ENCODE measurements around the gene SNTG2. TPM values are rescaled to one million over a fixed set of nuclear protein-coding genes. Genes with fewer than 3 reads are reported as not detected.

Gene SNTG2
- total and polyA plus RNA-seq, 2 donors (not counting 1 experiment from before 2014, with no cell fraction given): 0.06 TPM; not detected in 1

GRCh38 chr2:1295740-1296139, 345.1 kb downstream of the SNTG2 start:
- Histone ChIP-seq H3K4me3 (replicated peaks in 1 of 4; ENCODE audit: control extremely low read depth in 1 of 4, insufficient read depth in 1 of 4, low read depth in 3 of 4, low read length in 4 of 4) (no peak overlapping the region), H3K9me3 (ENCODE audit: control insufficient read depth, insufficient read depth, low read depth, low read length) (no peaks in the 10 kb centered on the region), H3K4me1 (ENCODE audit: control insufficient read depth, extremely low read depth, insufficient read depth, low read length) (no peaks in the 10 kb centered on the region), H3K4me2 (ENCODE audit: extremely low read depth, insufficient read depth, low read length) (no peak overlapping the region), H3K79me2 (ENCODE audit: control insufficient read depth, insufficient read depth, low read length) (no peaks in the 10 kb centered on the region), H3K36me3 (ENCODE audit: control insufficient read depth, insufficient read depth, low read length) (no peaks in the 10 kb centered on the region), H4K20me1 (ENCODE audit: control insufficient read depth, extremely low read depth, insufficient read depth, low read length) (no peaks in the 10 kb centered on the region), H3K27me3 (ENCODE audit: control insufficient read depth, insufficient read depth, low read length) (no peaks in the 10 kb centered on the region), H3K27ac (ENCODE audit: insufficient read depth, low read length) (no peak overlapping the region), H2AFZ (ENCODE audit: low read length) (no peak overlapping the region), H3K9ac (ENCODE audit: insufficient read depth, low read length) (no peak overlapping the region)
- TF ChIP-seq CTCF (conservative IDR thresholded peaks at IDR 0.05 in 1 of 2, IDR thresholded peaks at IDR 0.05 in 1 of 2; ENCODE audit: low read depth in 1 of 2, low read length in 2 of 2) (no peak), EZH2 (IDR thresholded peaks at IDR 0.05; ENCODE audit: low read length, missing control alignments) (no peak)
- no peak for DNase-seq (ENCODE audit: low read depth in 2 of 2)

GRCh38 chr2:1297372-1298159, 346.9 kb downstream of the SNTG2 start:
- Histone ChIP-seq H3K36me3 (ENCODE audit: control insufficient read depth, insufficient read depth, low read length) (no peaks in the 10 kb centered on the region), H3K27ac (ENCODE audit: insufficient read depth, low read length) (no peak overlapping the region), H3K79me2 (ENCODE audit: control insufficient read depth, insufficient read depth, low read length) (no peaks in the 10 kb centered on the region), H3K9me3 (ENCODE audit: control insufficient read depth, insufficient read depth, low read depth, low read length) (no peaks in the 10 kb centered on the region), H4K20me1 (ENCODE audit: control insufficient read depth, extremely low read depth, insufficient read depth, low read length) (no peaks in the 10 kb centered on the region), H3K4me1 (ENCODE audit: control insufficient read depth, extremely low read depth, insufficient read depth, low read length) (no peaks in the 10 kb centered on the region), H2AFZ (ENCODE audit: low read length) (no peak overlapping the region), H3K4me3 (replicated peaks in 1 of 4; ENCODE audit: control extremely low read depth in 1 of 4, insufficient read depth in 1 of 4, low read depth in 3 of 4, low read length in 4 of 4) (no peak overlapping the region), H3K9ac (ENCODE audit: insufficient read depth, low read length) (no peak overlapping the region), H3K4me2 (ENCODE audit: extremely low read depth, insufficient read depth, low read length) (no peak overlapping the region), H3K27me3 (ENCODE audit: control insufficient read depth, insufficient read depth, low read length) (no peaks in the 10 kb centered on the region)
- no peak for DNase-seq (ENCODE audit: low read depth in 2 of 2)
- no peak for TF ChIP-seq EZH2 (IDR thresholded peaks at IDR 0.05; ENCODE audit: low read length, missing control alignments)
- no peak for TF ChIP-seq CTCF (conservative IDR thresholded peaks at IDR 0.05 in 1 of 2, IDR thresholded peaks at IDR 0.05 in 1 of 2; ENCODE audit: low read depth in 1 of 2, low read length in 2 of 2)

- Histone ChIP-seq H3K36me3 (ENCODE audit: control insufficient read depth, insufficient read depth, low read length) (no peaks in the 10 kb centered on the region), H3K27ac (ENCODE audit: insufficient read depth, low read length) (no peak overlapping the region), H3K4me2 (ENCODE audit: extremely low read depth, insufficient read depth, low read length) (no peak overlapping the region), H4K20me1 (ENCODE audit: control insufficient read depth, extremely low read depth, insufficient read depth, low read length) (no peaks in the 10 kb centered on the region), H2AFZ (ENCODE audit: low read length) (no peak overlapping the region), H3K4me1 (ENCODE audit: control insufficient read depth, extremely low read depth, insufficient read depth, low read length) (no peaks in the 10 kb centered on the region), H3K79me2 (ENCODE audit: control insufficient read depth, insufficient read depth, low read length) (no peaks in the 10 kb centered on the region), H3K9ac (ENCODE audit: insufficient read depth, low read length) (no peak overlapping the region), H3K9me3 (ENCODE audit: control insufficient read depth, insufficient read depth, low read depth, low read length) (no peaks in the 10 kb centered on the region), H3K4me3 (replicated peaks in 1 of 4; ENCODE audit: control extremely low read depth in 1 of 4, insufficient read depth in 1 of 4, low read depth in 3 of 4, low read length in 4 of 4) (no peak overlapping the region), H3K27me3 (ENCODE audit: control insufficient read depth, insufficient read depth, low read length) (no peaks in the 10 kb centered on the region)
- no peak for DNase-seq (ENCODE audit: low read depth in 2 of 2)
- TF ChIP-seq CTCF (conservative IDR thresholded peaks at IDR 0.05 in 1 of 2, IDR thresholded peaks at IDR 0.05 in 1 of 2; ENCODE audit: low read depth in 1 of 2, low read length in 2 of 2): no peak
- no peak for TF ChIP-seq EZH2 (IDR thresholded peaks at IDR 0.05; ENCODE audit: low read length, missing control alignments)
Observed at GRCh38 chr2:1299043-1299442, 348.4 kb downstream of the SNTG2 start.
